Stimulated activated CD8-positive, alpha-beta memory T cell treated with anti-CD3 and anti-CD28 coated beads, Interleukin-12 subunit alpha, Interleukin-12 subunit beta, amount 100 ng/mL, for 1 hour (primary cell): ENCODE data around the gene SLC6A2.

Source experiments
- DNase-seq: peaks from one replicate; pipeline ENCODE4 v3.0.0-alpha.2; 2020; ENCODE audit warnings: low read depth

Gene SLC6A2

GRCh38 chr16:55672471-55672870 is 16.7 kb downstream of the SLC6A2 start:
- no peak for DNase-seq

DNA sequence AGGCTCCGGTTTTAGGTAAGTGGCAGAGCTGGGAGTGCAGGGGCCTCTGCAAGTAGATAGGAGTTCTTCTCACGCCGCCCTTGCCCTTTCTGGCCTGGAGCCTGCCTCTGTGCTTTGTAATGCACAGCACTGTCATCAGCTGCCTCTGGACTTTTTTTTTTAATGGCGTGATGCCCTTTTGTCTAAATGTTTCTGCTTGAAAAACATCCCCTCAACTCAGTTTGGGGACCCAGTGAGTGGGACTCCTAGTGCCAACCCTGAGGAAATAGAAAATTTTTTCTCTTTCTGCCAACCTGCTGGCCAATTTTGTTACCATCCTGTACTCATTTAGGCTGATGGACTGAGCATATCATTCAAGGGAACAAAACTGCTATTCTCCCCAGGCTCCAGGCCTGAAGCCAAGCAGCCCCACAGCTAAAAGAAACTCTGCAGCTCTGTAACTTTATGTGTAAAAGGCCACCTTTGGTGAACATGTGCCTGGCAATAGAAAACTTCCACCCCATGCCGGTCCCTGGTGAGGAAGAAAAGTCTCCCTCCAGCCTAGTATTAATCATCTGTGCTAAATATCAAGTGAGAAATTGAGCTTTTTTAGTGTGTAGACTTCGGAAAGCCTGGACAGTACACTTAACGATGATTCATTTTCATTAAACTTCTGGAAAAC is 22.5 kb downstream of the SLC6A2 start:
- DNase-seq, result no peak

DNA sequence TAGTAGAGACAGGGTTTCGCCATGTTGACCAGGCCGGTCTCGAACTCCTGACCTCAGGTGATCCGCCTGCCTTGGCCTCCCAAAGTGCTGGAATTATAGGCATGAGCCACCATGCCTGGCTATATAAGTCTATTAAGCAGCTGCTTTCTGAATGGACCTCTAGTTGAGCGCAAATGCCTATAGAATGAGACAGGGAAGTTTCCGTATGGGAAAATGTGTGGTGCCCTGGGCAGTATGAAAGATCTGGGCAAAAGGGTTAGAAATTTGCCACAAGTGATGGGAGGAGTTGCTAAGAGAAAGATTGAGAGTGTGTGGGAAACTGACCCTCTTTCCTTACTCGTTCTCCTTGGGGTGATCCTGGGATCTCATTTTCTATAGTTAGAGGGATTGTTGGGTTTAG is 26.3 kb downstream of the SLC6A2 start:
- DNase-seq, result no peak

DNA sequence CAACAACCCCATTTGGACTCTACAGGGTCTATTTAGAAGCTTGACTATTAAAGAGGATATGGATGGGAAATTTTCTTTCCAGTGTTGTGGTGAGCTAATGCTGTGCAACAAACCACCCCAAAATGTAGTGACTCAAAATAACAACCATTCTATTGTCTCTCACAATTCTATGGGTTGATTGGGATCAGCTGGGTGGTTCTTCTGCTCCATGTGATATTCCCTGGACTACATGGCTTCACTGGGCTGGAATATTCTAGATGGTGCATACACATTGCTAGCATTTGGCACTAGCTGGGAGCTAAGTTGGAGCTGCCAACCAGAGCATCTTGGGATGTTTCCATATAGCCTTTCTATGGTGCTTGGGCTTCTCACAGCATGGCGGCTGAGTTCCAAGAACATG is 30.2 kb downstream of the SLC6A2 start:
- DNase-seq, result no peak

DNA sequence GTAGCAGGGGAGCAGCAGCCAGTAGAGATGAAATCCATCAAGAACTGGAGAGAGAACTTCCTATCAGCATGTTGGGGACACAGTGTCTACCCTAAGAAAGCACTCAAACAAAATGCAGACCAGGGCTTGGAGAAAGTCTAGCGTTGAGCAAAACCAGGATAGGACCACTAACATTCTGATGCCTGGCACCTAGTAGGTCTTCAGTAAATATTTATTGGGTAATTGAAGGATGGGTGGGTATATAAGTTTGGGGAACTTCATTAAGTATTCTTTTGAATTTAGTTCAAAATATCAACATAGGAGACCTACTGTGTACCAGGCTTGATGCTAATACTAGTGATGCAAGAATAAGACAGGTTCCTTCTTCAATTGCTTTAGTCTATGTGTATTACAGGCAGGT is 30.9 kb downstream of the SLC6A2 start:
- no peak for DNase-seq

- DNase-seq, result no peak
These were observed 32.0 kb downstream of the SLC6A2 start for GRCh38 chr16:55687802-55688201.

DNA sequence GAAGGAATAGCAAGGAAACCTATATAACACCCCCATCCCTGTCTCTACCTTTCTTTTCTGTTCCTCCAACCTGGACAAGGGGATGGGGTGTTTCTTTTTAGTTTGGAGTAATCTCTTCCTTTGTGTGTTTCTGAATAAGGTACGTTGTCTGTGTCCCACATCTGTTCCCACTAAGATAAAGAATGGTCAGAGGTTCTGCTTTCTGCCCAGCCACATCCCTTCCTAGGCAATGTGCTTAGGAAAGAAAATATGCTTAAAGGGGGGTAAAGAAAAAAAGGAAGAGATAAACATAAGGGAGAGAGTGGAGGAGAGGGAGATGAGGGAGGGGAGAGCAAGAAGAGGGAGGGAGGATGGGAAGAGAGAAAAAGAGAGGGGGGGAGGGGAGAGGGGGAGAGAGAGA is 35.1 kb downstream of the SLC6A2 start:
- DNase-seq, result no peak

DNA sequence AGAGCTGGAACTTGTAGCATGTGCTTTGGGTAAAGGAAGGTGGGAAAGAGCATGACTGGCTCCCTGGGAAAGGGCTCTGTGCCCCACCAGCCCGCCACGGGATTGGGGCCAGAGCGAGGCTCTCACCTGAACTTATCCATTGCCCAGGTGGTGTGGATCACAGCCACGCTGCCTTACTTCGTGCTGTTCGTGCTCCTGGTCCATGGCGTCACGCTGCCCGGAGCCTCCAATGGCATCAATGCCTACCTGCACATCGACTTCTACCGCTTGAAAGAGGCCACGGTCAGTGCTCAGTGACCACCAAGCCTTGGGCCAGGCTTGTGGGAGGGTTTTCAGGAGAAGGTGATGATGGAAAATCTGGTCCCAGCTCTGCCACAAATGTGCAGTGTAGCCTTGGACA is 36.0 kb downstream of the SLC6A2 start:
- no peak for DNase-seq

DNA sequence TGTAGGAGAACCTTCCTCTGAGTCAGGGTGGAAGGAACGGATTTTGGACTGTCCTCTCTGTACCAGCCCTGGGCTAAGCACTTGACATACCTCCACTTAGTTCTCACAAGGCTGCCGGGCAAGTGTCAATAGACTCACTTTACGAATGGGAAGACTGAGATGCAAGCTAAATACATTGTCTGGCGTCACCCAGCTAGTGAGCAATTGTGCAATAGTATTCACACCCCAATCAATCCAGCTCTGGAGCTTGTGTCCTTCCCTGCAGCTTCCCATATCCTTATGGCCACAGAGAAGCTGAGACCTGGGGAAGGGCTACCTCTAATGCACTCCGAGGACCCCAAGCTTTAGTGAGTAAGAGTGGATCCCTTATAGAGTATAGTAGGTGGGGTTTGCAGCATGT is 39.8 kb downstream of the SLC6A2 start:
- DNase-seq, result no peak

GRCh38 chr16:55697867-55698266 is 42.1 kb downstream of the SLC6A2 start:
- DNase-seq, result no peak

GRCh38 chr16:55698331-55698730 is 42.5 kb downstream of the SLC6A2 start:
- no peak for DNase-seq

GRCh38 chr16:55698946-55699345 is 43.2 kb downstream of the SLC6A2 start:
- DNase-seq, result no peak

DNA sequence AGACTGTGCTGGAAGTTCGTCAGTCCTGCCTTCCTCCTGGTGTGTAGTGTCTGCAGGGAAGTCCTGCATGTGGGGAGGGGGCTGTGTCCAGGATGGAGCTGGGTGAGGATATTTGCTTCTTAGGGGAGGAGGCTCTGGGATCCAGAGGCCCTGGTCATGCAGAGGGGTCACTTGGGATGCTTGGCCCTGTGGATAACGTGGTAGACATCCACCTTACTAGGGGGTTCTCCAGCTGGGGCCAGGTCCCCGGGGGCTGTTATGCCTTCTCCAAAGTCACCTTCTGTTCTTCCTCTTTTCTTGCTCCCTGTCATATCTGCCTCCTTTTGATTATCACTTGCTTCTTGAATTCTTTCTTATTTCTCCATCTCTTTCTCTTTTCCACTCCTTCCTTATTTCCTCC is 43.8 kb downstream of the SLC6A2 start:
- no peak for DNase-seq

GRCh38 chr16:55700067-55700466 is 44.3 kb downstream of the SLC6A2 start:
- DNase-seq, result no peak

DNA sequence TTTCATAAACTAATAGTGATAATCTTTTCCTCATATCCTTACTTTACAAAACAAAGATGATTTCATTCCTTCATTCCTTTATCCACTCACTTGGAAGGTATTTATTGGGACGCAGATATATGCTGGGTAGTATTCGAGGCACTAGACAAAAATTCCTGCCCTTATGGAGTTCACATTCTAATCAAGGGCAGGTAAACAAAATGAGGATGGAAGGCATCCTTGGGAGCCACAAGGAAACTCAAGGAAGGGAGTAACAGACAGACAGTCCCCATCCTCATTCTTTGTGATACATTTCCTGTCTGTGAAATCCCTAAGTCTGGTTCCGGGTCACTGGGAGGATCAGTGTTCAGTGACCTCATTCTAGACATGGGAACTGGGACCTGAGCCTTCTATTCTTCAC is 45.2 kb downstream of the SLC6A2 start:
- DNase-seq, result no peak

DNA sequence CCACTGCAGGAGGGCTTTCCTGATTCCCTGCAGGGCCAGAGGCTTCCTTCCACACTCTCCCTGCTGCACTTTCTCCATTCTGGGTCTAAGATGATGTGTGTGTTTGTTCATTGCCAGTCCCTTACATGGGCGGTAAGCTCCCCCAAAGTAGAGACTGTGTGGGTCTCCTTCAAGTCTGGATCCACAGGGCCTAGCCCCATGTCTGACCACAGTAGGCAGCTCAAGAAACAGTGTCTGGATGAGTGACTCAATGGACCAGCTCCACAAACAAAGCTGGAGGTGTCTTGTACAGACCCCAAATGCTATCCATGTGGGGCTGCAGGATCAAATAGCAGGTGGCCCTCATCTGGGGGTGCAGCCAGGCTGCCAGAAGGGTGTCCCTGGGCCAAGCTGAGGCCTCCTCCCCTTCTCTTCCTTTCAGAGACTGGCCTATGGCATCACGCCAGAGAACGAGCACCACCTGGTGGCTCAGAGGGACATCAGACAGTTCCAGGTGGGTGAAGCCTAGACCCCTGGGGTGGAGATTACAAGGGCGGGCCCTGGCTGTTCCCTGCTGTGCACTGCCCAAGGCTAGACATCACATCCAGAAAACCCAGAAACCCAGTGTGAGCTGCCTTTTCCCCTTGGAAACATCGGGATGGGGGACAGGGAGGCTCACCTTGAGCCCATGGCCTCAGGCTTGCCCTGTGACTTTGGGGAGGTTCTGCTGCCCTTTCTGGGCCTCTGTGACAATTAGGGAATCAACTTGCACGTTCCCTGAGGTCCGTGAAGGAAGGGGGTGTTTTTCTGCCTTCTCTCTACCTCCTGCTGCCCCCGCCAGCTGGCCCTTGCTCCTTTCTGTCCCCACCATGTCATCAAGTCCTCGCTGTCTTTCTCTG is 45.9 kb downstream of the SLC6A2 start:
- DNase-seq, result no peak

- DNase-seq, result no peak
These were observed 47.5 kb downstream of the SLC6A2 start for GRCh38 chr16:55703003-55704001.

DNA sequence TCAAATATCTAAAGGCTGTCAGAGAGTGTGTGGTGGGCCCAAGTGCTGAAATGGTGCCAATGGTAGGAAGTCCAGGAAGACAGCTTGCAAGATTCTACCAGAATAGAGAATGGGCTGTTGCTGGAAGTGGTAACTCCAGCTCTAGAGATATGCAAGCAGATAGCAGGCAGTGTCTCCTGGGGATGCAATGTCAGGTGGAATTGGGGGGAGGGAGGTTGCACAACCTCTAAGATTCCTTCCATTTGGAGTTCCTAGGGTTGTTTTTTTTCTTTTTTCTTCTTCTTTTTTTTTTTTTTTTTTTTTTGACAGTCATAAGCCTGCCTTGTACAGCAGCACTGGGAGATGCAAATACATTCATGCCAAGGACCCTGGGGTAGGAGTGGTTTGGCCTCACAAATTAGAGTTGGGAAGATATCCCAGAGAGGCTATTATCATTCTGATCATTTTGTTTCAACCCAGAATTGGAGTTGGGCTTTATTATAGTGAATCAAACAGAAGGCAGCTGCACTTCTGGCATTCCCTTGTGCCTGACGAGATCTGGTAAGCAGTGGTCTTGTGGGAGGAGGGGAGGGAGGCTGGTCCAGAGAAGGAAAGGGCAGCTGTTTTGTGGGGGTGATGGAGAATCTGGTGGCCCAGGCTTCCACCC is 51.1 kb downstream of the SLC6A2 start:
- DNase-seq, result no peak

DNA sequence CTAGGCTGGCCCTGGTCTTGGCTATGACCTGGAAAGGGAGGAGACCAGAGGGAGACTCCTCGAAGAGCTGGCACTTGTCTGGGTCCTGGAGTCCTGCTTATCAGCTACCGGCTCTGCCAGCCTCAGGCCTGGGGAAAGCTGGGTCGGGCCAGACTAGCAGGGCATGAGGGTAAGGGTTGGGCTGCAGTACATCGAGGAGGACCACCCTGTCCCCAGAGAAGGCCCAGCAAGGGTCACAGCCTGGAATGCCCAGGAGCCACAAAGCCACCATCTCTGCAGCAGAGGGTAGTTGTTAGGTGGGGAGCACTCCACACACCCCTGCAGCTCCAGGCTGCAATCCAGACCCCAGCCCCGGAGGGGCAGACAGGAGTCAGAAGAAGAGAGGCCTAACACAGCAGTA is 54.0 kb downstream of the SLC6A2 start:
- no peak for DNase-seq

GRCh38 chr16:55710466-55710865 is 54.7 kb downstream of the SLC6A2 start:
- DNase-seq, result no peak

- DNase-seq, result peak; percentile 39
These were observed 56.4 kb downstream of the SLC6A2 start for GRCh38 chr16:55711959-55712876.
